Stomach (tissue), 4 donors: Measurements from ENCODE around the gene KCNK3.
"Not testable (repeated sequence)": the region's sequence is repeated elsewhere in the genome, so short reads cannot be mapped to it uniquely, and the experiment has no call there.

Experiments used
- EP300 ChIP-seq: sonication (generic); formaldehyde crosslinking; IDR thresholded peaks from one replicate; pipeline ENCODE4 v1.6.1; 2017; ENCODE audit warnings: antibody characterized with exemption
- POLR2A ChIP-seq, 4 donors: fragments of 450-650 bp; IDR thresholded peaks; one replicate each; pipeline ENCODE4 v1.6.1; 2016; ENCODE audit warnings: antibody characterized with exemption in 4 of 4, control low read depth in 2 of 4, mild to moderate bottlenecking in 1 of 4, moderate library complexity in 1 of 4
- POLR2AphosphoS5 ChIP-seq, 3 donors: sonication (generic); formaldehyde crosslinking; IDR thresholded peaks; one replicate each; pipeline ENCODE4 v1.6.1; 2016; ENCODE audit warnings: antibody characterized with exemption in 3 of 3
- TF ChIP-seq, protein P1 (sequence below), 7 experiments: fragments of 450-650 bp in 4 of 7; fragments of 200-600 bp in 3 of 7; sonication (generic) in 3 of 7; IDR thresholded peaks; one replicate each; pipeline ENCODE4 v1.5.1; 2016 to 2019; ENCODE audit warnings: antibody characterized with exemption in 7 of 7, control low read depth in 2 of 7, mild to moderate bottlenecking in 1 of 7

DNA sequence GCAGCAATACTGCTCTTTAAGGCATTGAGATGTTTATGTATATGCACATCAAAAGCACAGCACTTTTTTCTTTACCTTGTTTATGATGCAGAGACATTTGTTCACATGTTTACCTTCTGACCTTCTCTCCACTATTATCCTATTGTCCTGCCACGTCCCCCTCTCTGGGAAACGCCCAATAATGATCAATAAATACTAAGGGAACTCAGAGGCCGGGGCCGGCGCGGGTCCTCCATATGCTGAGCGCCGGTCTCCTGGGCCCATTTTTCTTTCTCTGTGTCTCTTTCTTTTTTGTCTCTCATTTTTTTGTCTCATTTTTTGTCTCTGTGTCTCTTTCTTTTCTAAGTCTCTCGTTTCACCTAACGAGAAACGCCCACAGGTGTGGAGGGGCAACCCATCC, 57.9 kb downstream of the KCNK3 start:
- not testable (repeated sequence) for TF ChIP-seq POLR2AphosphoS5 (IDR thresholded peaks at IDR 0.05); EP300; POLR2A (IDR thresholded peaks at IDR 0.05)
- TF ChIP-seq, protein P1, sequence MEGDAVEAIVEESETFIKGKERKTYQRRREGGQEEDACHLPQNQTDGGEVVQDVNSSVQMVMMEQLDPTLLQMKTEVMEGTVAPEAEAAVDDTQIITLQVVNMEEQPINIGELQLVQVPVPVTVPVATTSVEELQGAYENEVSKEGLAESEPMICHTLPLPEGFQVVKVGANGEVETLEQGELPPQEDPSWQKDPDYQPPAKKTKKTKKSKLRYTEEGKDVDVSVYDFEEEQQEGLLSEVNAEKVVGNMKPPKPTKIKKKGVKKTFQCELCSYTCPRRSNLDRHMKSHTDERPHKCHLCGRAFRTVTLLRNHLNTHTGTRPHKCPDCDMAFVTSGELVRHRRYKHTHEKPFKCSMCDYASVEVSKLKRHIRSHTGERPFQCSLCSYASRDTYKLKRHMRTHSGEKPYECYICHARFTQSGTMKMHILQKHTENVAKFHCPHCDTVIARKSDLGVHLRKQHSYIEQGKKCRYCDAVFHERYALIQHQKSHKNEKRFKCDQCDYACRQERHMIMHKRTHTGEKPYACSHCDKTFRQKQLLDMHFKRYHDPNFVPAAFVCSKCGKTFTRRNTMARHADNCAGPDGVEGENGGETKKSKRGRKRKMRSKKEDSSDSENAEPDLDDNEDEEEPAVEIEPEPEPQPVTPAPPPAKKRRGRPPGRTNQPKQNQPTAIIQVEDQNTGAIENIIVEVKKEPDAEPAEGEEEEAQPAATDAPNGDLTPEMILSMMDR (IDR thresholded peaks at IDR 0.05): not testable (repeated sequence)
